Measurements from ENCODE around the gene STAB1. TPM values are rescaled to one million over a fixed set of nuclear protein-coding genes. Genes with fewer than 3 reads are reported as not detected.
A peak's percentile ranks its signal among the peaks of the same experiment; 100 is the strongest.

Gene STAB1
- total and polyA plus RNA-seq, 2 of the 13 experiments (the other 11 are each of a cell fraction or from before 2014, with no cell fraction given), result 0.09 to 0.34 TPM

DNA sequence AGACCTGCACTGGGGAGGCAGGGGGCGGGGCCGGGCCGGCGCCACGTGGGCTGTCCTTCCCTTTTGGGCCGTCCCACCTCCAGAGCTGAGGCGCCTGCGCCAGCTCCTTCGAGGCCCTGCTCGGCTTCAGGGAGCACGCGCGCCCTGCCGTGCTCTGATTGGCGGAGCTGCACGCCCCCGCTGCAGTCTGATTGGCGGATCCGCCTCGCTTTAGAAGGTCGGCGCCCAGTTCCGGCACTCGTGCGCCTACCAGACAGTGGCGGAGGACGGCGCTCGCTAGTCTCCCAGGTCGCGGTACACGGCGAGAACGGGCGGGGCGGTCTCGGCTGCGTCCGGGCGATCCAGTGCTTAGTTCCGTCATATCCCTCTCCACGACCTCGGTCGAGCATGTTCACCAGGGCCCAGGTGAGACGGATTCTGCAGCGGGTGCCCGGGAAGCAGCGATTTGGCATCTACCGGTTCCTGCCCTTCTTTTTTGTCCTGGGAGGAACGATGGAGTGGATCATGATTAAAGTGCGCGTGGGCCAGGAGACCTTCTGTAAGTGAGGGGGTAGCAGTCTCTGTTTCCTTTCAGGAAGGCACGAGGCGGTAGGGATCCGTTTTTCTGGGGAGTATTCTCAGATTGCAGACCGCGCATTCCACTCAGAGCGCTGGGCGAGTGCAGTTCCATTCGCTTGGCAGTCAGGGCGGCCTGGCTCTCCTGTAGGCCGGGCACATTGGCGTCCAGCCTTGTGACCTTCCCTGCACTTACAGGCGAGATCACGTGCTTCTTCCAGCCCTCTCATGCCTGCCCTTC, 41.4 kb downstream of the STAB1 start, which contains the start of gene UQCC5 (continued):
- TF ChIP-seq, protein P1, sequence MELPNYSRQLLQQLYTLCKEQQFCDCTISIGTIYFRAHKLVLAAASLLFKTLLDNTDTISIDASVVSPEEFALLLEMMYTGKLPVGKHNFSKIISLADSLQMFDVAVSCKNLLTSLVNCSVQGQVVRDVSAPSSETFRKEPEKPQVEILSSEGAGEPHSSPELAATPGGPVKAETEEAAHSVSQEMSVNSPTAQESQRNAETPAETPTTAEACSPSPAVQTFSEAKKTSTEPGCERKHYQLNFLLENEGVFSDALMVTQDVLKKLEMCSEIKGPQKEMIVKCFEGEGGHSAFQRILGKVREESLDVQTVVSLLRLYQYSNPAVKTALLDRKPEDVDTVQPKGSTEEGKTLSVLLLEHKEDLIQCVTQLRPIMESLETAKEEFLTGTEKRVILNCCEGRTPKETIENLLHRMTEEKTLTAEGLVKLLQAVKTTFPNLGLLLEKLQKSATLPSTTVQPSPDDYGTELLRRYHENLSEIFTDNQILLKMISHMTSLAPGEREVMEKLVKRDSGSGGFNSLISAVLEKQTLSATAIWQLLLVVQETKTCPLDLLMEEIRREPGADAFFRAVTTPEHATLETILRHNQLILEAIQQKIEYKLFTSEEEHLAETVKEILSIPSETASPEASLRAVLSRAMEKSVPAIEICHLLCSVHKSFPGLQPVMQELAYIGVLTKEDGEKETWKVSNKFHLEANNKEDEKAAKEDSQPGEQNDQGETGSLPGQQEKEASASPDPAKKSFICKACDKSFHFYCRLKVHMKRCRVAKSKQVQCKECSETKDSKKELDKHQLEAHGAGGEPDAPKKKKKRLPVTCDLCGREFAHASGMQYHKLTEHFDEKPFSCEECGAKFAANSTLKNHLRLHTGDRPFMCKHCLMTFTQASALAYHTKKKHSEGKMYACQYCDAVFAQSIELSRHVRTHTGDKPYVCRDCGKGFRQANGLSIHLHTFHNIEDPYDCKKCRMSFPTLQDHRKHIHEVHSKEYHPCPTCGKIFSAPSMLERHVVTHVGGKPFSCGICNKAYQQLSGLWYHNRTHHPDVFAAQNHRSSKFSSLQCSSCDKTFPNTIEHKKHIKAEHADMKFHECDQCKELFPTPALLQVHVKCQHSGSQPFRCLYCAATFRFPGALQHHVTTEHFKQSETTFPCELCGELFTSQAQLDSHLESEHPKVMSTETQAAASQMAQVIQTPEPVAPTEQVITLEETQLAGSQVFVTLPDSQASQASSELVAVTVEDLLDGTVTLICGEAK (IDR thresholded peaks at IDR 0.05), result no peak
- TF ChIP-seq, protein P1 (CRISPR knock-in tag; IDR thresholded peaks at IDR 0.05), result peak; percentile 61
- TF ChIP-seq ZSCAN12 (CRISPR knock-in tag; IDR thresholded peaks at IDR 0.05) (0 out of 2 replicates have a peak, but pooled peaks have one; percentile 66), HIVEP1 (CRISPR knock-in tag; IDR thresholded peaks at IDR 0.05) (no peak; the same call in none of the 2 replicates), ZIK1 (CRISPR knock-in tag; IDR thresholded peaks at IDR 0.05; ENCODE audit: borderline replicate concordance, low read depth) (peak; percentile 88), SUZ12 (IDR thresholded peaks at IDR 0.05; ENCODE audit: low read depth, low read length) (no peak), PHF20 (CRISPR knock-in tag; IDR thresholded peaks at IDR 0.05) (peak; percentile 74), SP1 (IDR thresholded peaks at IDR 0.05) (no peak), SP1 (CRISPR knock-in tag; IDR thresholded peaks at IDR 0.05) (peak; percentile 68), SOX13 (IDR thresholded peaks at IDR 0.05) (peak; percentile 17; the same call in 1 of the 2 replicates), SOX13 (CRISPR knock-in tag; conservative IDR thresholded peaks at IDR 0.05 in 1 of 2, IDR thresholded peaks at IDR 0.05 in 1 of 2) (no peak), ZNF674 (CRISPR knock-in tag; IDR thresholded peaks at IDR 0.05; ENCODE audit: low read depth) (0 out of 2 replicates have a peak, but pooled peaks have one; percentile 54), PCBP1 (IDR thresholded peaks at IDR 0.05; ENCODE audit: borderline replicate concordance, low read depth, low read length) (peak; percentile 54; the same call in 1 of the 2 replicates), CCAR2 (optimal IDR thresholded peaks at IDR 0.05; ENCODE audit: low read depth, low read length) (no peak)
- TF ChIP-seq, protein P2, sequence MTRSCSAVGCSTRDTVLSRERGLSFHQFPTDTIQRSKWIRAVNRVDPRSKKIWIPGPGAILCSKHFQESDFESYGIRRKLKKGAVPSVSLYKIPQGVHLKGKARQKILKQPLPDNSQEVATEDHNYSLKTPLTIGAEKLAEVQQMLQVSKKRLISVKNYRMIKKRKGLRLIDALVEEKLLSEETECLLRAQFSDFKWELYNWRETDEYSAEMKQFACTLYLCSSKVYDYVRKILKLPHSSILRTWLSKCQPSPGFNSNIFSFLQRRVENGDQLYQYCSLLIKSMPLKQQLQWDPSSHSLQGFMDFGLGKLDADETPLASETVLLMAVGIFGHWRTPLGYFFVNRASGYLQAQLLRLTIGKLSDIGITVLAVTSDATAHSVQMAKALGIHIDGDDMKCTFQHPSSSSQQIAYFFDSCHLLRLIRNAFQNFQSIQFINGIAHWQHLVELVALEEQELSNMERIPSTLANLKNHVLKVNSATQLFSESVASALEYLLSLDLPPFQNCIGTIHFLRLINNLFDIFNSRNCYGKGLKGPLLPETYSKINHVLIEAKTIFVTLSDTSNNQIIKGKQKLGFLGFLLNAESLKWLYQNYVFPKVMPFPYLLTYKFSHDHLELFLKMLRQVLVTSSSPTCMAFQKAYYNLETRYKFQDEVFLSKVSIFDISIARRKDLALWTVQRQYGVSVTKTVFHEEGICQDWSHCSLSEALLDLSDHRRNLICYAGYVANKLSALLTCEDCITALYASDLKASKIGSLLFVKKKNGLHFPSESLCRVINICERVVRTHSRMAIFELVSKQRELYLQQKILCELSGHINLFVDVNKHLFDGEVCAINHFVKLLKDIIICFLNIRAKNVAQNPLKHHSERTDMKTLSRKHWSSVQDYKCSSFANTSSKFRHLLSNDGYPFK (CRISPR knock-in tag; IDR thresholded peaks at IDR 0.05; ENCODE audit: borderline replicate concordance), result peak; percentile 88
- TF ChIP-seq, protein P3, sequence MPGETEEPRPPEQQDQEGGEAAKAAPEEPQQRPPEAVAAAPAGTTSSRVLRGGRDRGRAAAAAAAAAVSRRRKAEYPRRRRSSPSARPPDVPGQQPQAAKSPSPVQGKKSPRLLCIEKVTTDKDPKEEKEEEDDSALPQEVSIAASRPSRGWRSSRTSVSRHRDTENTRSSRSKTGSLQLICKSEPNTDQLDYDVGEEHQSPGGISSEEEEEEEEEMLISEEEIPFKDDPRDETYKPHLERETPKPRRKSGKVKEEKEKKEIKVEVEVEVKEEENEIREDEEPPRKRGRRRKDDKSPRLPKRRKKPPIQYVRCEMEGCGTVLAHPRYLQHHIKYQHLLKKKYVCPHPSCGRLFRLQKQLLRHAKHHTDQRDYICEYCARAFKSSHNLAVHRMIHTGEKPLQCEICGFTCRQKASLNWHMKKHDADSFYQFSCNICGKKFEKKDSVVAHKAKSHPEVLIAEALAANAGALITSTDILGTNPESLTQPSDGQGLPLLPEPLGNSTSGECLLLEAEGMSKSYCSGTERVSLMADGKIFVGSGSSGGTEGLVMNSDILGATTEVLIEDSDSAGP (CRISPR knock-in tag; IDR thresholded peaks at IDR 0.05; ENCODE audit: borderline replicate concordance), result peak; percentile 84

Data from HepG2 (cell line).